Measurements from ENCODE around the gene PDE3A.
"Not testable (repeated sequence)": the region's sequence is repeated elsewhere in the genome, so short reads cannot be mapped to it uniquely, and the experiment has no call there.

PDE3A gene

DNA sequence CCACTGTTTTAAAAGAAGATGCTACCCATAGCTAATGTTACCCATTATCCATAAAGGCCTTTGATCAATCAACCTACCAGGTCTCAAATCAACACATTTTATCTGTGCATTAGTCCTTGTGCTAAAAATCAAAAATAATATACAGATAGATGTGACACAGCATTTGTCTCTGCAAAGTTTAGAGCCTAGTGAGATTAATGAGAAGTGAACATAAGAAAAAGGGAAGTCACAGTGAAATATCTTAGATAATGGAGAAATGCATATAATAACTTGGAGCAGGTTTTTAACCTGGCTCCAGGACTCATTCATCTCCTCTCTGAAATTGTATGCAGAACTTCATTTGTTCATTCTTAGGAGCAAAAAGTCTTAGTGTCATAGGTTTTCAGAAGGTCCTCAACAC lies 7.2 kb downstream of the PDE3A start:
- no peak for DNase-seq

DNA sequence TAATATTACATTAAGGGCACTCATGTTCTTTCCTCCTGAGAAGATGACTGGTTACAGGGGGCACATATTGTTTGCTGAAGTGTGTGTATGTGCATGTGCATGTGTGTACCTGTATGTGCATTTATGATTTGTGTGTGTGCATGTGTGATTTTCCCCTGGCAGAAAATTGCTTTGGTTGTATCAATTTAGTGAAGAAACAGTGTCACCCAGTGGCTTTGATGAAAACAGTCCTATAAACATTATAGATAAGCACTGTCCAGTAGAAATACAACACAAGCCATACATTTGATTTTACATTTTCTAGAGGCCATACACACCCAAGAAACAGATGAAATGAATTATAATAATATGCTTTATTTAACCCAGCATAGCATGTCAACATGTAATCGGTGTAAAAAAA lies 8.6 kb downstream of the PDE3A start:
- DNase-seq = no peak

DNA sequence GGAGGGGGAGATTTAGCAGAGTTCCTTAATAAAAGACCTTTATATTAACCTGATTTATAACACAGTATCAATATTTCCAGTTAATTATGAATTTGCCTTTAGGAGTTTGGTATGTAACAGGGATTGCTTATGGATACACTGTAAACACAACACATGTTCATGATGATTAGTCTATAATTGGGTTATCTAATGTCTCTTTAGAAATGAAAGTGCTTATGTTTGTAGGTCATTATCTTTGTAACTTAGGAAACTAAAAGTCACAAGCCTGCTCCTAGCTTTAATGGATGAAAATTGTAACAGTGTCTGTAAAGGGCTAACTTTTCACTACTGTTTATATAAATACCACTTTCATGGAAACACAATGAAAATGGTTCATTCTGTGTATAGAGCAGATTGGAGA lies 9.4 kb downstream of the PDE3A start:
- no peak for DNase-seq

DNA sequence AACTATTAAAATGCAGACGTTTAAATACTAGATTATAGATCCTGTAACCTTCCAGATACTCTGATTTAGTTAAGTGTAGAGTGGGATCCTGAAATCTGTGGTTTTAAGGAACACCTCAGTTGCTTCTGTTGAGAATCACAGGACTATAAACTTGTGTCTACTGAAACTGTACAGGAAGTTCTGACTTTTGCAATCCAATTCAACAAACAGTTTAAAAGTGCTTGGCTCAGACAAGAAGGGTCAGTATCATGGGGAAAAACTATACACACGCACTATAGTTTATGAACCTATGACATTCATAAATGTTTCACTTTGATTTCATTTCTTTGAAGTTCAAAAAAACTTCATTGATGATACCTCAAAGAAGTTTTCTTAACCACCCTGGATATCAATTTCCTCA lies 13.8 kb downstream of the PDE3A start:
- DNase-seq = no peak

GRCh38 chr12:20383612-20384011 lies 15.3 kb downstream of the PDE3A start:
- no peak for DNase-seq

DNA sequence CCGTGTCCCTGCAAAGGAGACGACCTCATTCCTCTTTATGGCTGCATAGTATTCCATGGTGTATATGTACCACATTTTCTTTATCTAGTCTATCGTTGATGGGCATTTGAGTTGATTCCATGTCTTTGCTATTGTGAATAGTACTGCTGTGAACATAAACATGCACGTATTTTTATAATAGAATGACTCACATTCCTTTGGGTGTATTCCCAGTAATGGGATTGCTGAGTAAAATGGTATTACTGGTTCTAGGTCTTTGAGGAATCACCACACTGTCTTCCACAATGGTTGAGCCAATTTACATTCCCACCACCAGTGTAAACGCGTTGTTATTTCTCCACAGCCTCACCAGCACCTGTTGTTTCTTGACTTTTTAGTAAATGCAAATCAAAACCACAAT lies 16.5 kb downstream of the PDE3A start:
- not testable (repeated sequence) for DNase-seq

- no peak for DNase-seq
These were observed 22.5 kb downstream of the PDE3A start for GRCh38 chr12:20390846-20391245.

GRCh38 chr12:20392339-20392738 lies 24.0 kb downstream of the PDE3A start:
- DNase-seq = no peak

- DNase-seq = no peak
These were observed 25.4 kb downstream of the PDE3A start for GRCh38 chr12:20393707-20394106.

GRCh38 chr12:20395791-20396550 lies 27.6 kb downstream of the PDE3A start:
- no peak for DNase-seq

GRCh38 chr12:20398686-20399085 lies 30.3 kb downstream of the PDE3A start:
- DNase-seq = no peak

GRCh38 chr12:20400003-20400402 lies 31.7 kb downstream of the PDE3A start:
- DNase-seq = no peak

GRCh38 chr12:20403230-20403629 lies 34.9 kb downstream of the PDE3A start:
- DNase-seq = no peak

DNA sequence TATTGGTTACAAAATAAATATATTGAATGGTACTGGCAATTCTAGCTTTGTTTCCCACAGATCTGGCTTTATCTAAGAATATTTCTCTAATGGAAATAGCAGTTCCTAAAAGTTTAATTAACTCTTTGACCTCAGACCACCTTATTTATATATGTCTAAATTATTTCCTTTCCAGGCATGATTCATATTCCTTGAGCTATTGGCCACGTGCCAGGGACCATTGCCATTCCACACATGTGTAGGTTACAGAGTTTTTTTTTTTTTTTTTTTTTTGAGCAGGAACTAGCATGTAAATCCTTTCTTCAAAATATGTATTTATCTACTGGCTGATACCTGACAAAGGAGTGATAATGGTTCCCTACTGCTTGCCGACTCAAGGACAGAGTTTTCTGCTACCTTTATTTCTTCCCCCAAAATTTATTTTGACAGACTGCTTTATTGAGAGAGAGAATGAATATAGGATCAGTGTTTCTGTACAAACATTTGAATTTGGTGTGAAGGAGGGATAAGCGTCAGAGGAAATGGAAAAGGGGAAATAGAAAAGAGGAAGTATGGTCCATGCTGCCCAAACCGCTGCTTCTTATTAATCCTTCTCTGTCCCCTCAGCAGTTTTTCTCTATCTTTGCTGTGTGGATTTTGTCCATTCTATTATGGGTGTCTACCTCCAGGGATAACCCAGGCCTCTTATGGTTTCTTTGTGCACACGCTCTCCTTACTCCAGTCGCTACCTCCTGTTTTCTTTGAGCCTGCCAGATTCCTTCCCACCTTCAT lies 36.4 kb downstream of the PDE3A start:
- DNase-seq = no peak

- DNase-seq = no peak
These were observed 41.5 kb downstream of the PDE3A start for GRCh38 chr12:20409607-20410377.

DNA sequence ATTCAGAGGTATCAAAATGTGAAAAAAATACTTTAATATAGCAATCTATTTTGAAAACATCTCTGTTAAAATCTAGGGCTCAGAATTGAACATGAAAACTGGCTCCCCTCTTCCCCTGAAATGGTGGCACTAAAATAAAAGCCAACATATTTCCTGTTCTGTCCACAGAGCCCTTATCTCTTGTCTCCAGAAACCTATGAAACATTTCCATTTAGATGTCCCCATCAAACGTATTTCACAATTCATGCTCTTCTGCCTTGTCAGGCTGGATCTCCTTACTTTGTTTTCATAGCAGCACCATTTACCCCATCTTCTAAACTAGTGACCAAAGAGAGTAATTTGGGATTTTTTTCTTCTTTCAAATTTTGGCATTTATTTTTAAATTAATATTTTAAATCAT lies 42.4 kb downstream of the PDE3A start:
- DNase-seq = no peak

DNA sequence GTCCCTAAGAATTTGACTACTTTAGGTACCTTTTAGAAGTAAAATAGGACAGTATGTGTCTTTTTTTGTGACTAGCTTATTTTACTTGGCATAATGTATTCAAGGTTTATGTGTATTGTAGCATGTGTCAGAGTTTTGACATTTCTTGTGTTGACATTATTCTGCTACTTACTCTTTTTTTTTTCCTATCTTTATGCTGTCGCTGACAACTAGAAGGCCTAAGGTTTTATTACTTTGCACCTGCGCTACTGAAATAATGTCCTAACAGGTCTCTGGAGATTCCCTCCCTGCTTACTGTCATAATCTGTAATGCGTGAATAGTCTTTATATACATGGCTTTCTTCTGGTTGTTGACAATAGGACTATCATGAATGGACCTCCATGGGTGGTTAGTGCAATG lies 43.0 kb downstream of the PDE3A start:
- DNase-seq = no peak

GRCh38 chr12:20415028-20415427 lies 46.7 kb downstream of the PDE3A start:
- no peak for DNase-seq

- DNase-seq = no peak
These were observed 47.3 kb downstream of the PDE3A start for GRCh38 chr12:20415641-20416040.

- DNase-seq = no peak
These were observed 52.2 kb downstream of the PDE3A start for GRCh38 chr12:20420557-20420956.

DNA sequence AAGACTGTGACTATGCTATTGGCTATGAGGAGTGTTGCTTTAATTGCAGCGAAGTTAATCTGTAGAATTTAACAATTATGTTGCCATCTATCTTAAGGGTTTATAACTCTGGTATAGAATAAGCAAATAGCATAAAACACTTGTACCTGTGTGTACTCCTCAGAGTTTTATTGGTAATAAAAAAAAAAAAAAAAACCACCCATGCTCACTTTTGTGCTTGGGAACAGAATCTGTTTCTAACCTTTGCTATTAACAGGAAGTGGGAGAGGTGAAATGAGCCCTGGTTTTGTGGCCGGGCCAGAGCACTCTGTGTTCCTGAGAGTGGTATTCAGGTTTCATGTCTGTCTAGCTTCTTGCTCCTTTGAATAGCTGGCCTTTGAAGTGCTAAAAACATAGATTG lies 53.1 kb downstream of the PDE3A start:
- no peak for DNase-seq

DNA sequence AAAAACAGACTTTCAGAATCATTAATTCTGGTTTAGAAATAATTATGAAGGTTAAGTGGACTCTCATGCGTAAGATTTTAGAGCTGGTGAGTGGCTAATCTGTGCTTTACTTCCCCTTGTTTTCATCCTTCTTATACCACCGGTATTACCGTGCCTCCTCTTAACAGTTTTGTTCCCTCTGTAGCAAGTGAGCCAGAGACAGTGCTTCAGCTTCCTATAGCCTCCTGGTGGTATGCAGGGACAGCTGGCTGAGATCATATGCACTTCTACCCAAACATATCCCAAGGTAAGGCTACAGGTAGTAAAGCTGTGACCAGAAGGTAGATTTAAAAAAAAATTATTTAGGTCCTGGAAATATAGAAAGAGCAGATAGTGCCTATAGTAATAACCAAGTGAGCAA lies 55.2 kb downstream of the PDE3A start:
- DNase-seq = no peak

DNA sequence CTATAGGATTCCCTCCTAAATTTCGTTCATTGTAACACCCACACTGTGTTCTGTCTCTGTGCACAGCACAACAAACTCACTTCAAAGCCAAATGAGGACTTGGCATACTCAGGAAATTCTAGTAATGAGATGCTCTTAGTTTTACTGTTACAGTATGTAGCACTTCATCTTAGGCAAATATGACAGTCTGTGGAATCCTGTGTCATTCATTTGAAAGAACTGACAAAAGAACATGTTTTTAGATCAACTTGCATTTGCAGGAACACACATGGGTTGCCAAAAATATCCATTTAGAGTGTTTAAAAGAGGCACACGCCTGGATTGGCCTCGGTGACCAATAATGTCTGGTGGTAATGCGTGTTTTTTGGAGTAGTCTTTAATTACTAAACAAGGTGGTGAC lies 56.5 kb downstream of the PDE3A start:
- no peak for DNase-seq

- no peak for DNase-seq
These were observed 57.9 kb downstream of the PDE3A start for GRCh38 chr12:20426191-20426590.

Measured in NCI-H1048 (cell line).